Astrocyte (in vitro differentiated cells and primary cell): ENCODE measurements around the gene PCDHB2. TPM values are rescaled to one million over a fixed set of nuclear protein-coding genes. Genes with fewer than 3 reads are reported as not detected.
"Not testable (repeated sequence)": the region's sequence is repeated elsewhere in the genome, so short reads cannot be mapped to it uniquely, and the experiment has no call there.

Source experiments
- DNase-seq: peaks from one replicate; pipeline ENCODE4 v3.0.0-alpha.2; 2010; ENCODE audit warnings: low read depth
- FAIRE-seq: peaks from 2 replicates; lab custom pipeline; 2011; peaks lifted over from hg19 to GRCh38; lab: Jason Lieb, UNC
- H2AFZ ChIP-seq: 2 replicates; pipeline ENCODE4 v1.6.0; 2012; ENCODE audit warnings: low read depth, low read length, inconsistent platforms
- H3K27ac ChIP-seq: 2 replicates; pipeline ENCODE4 v1.5.1; 2011; ENCODE audit warnings: low read depth, low read length, inconsistent platforms
- H3K27me3 ChIP-seq: 2 replicates; pipeline ENCODE4 v1.6.0; 2011; ENCODE audit warnings: low read length, inconsistent platforms; ENCODE audit not compliant: insufficient read depth
- H3K36me3 ChIP-seq: 2 replicates; pipeline ENCODE4 v1.5.1; 2011; ENCODE audit warnings: low read length, inconsistent platforms; ENCODE audit not compliant: insufficient read depth
- H3K4me1 ChIP-seq: 2 replicates; pipeline ENCODE4 v1.5.1; 2011; ENCODE audit warnings: low read length, inconsistent platforms; ENCODE audit not compliant: insufficient read depth
- H3K4me2 ChIP-seq: 2 replicates; pipeline ENCODE4 v1.6.0; 2012; ENCODE audit warnings: low read length, inconsistent platforms
- H3K4me3 ChIP-seq: 2 replicates; pipeline ENCODE4 v1.5.1; 2011; ENCODE audit warnings: low read depth, mild to moderate bottlenecking, low read length, inconsistent platforms; ENCODE audit not compliant: insufficient read depth
- H3K79me2 ChIP-seq: 2 replicates; pipeline ENCODE4 v1.6.0; 2012; ENCODE audit warnings: mild to moderate bottlenecking, low read length, inconsistent platforms; ENCODE audit not compliant: insufficient read depth
- H3K9ac ChIP-seq: 2 replicates; pipeline ENCODE4 v1.6.0; 2012; ENCODE audit warnings: mild to moderate bottlenecking, low read length, inconsistent platforms
- H3K9me3 ChIP-seq: 2 replicates; pipeline ENCODE4 v1.5.1; 2012; ENCODE audit warnings: low read depth, mild to moderate bottlenecking, low read length, inconsistent platforms; ENCODE audit not compliant: insufficient read depth
- H4K20me1 ChIP-seq: 2 replicates; pipeline ENCODE4 v1.6.0; 2012; ENCODE audit warnings: low read length, inconsistent platforms; ENCODE audit not compliant: insufficient read depth
- H3K27ac Mint-ChIP-seq: one replicate; pipeline ENCODE4 v1.8.0; 2021; ENCODE audit warnings: mild to moderate bottlenecking, mixed read lengths; ENCODE audit not compliant: unreplicated experiment
- H3K27me3 Mint-ChIP-seq: one replicate; pipeline ENCODE4 v1.8.0; 2021; ENCODE audit warnings: low read depth, mixed read lengths; ENCODE audit not compliant: unreplicated experiment
- H3K36me3 Mint-ChIP-seq: one replicate; pipeline ENCODE4 v1.8.0; 2021; ENCODE audit warnings: low read depth, mixed read lengths; ENCODE audit not compliant: unreplicated experiment
- H3K4me1 Mint-ChIP-seq: one replicate; pipeline ENCODE4 v1.8.0; 2021; ENCODE audit warnings: low read depth, mixed read lengths; ENCODE audit not compliant: unreplicated experiment
- H3K4me3 Mint-ChIP-seq: one replicate; pipeline ENCODE4 v1.8.0; 2021; ENCODE audit warnings: mild to moderate bottlenecking, moderate library complexity, mixed read lengths; ENCODE audit not compliant: unreplicated experiment
- H3K9me3 Mint-ChIP-seq: one replicate; pipeline ENCODE4 v1.8.0; 2021; ENCODE audit warnings: mild to moderate bottlenecking, mixed read lengths; ENCODE audit not compliant: unreplicated experiment
- CTCF ChIP-seq: IDR thresholded peaks from 2 replicates; pipeline ENCODE4 v1.5.1; 2011; ENCODE audit warnings: low read depth, mild to moderate bottlenecking, inconsistent platforms, low read length, moderate library complexity; ENCODE audit not compliant: insufficient read depth
- EZH2 ChIP-seq: IDR thresholded peaks from 2 replicates; pipeline ENCODE4 v1.6.1; 2012; ENCODE audit warnings: mild to moderate bottlenecking, low read length, inconsistent platforms; ENCODE audit not compliant: insufficient read depth
- total RNA-seq: library from RNA; stranded (reverse); gene quantifications from 2 replicates; pipeline ENCODE4 v1.2.1, GENCODE V29; 2021

Gene PCDHB2
- total RNA-seq, 1 donor from 2014 or later: 44.3 TPM

- no peaks in the 10 kb centered on the region for H3K4me1 Mint-ChIP-seq
- Histone ChIP-seq H2AFZ (no peak overlapping the region), H3K9ac (no peak overlapping the region), H4K20me1 (no peaks in the 10 kb centered on the region), H3K79me2 (no peaks in the 10 kb centered on the region), H3K4me2 (no peak overlapping the region), H3K4me1 (no peaks in the 10 kb centered on the region), H3K9me3 (peaks cover 6% of the 10 kb centered on the region), H3K27ac (no peak overlapping the region), H3K36me3 (no peaks in the 10 kb centered on the region), H3K27me3 (no peaks in the 10 kb centered on the region), H3K4me3 (no peak overlapping the region)
- DNase-seq (no peak), FAIRE-seq (no peak)
- TF ChIP-seq EZH2: no peak
- TF ChIP-seq CTCF: no peak
- peaks cover 13% of the 10 kb centered on the region for H3K9me3 Mint-ChIP-seq
- H3K36me3 Mint-ChIP-seq: peaks cover 16% of the 10 kb centered on the region
- H3K27ac Mint-ChIP-seq: no peak overlapping the region
- H3K4me3 Mint-ChIP-seq: no peak overlapping the region
- no peaks in the 10 kb centered on the region for H3K27me3 Mint-ChIP-seq
Observed at GRCh38 chr5:141121985-141122384, 27.6 kb downstream of the PCDHB2 start.

DNA sequence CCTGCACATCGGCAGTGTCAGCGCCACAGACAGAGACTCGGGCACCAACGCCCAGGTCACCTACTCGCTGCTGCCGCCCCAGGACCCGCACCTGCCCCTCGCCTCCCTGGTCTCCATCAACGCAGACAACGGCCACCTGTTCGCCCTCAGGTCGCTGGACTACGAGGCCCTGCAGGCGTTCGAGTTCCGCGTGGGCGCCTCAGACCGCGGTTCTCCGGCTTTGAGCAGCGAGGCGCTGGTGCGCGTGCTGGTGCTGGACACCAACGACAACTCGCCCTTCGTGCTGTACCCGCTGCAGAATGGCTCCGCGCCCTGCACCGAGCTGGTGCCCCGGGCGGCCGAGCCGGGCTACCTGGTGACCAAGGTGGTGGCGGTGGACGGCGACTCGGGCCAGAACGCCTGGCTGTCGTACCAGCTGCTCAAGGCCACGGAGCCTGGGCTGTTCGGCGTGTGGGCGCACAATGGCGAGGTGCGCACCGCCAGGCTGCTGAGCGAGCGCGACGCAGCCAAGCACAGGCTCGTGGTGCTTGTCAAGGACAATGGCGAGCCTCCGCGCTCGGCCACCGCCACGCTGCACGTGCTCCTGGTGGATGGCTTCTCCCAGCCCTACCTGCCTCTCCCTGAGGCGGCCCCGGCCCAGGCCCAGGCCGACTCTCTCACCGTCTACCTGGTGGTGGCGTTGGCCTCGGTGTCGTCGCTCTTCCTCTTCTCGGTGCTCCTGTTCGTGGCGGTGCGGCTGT is 29.2 kb downstream of the PCDHB2 start:
- H3K9me3 Mint-ChIP-seq: peaks cover 13% of the 10 kb centered on the region
- H3K4me1 ChIP-seq, FAIRE-seq, H3K36me3 ChIP-seq, H3K4me3 ChIP-seq, DNase-seq, H3K4me2 ChIP-seq, H3K27ac Mint-ChIP-seq, H3K27ac ChIP-seq, H2AFZ ChIP-seq, H3K27me3 Mint-ChIP-seq, H3K79me2 ChIP-seq, H3K27me3 ChIP-seq, H3K4me1 Mint-ChIP-seq, H3K4me3 Mint-ChIP-seq, H3K9ac ChIP-seq, H4K20me1 ChIP-seq, H3K9me3 ChIP-seq: not testable (repeated sequence)
- peaks cover 16% of the 10 kb centered on the region for H3K36me3 Mint-ChIP-seq

- H2AFZ ChIP-seq: no peak overlapping the region
- H3K4me1 ChIP-seq: no peaks in the 10 kb centered on the region
- FAIRE-seq: no peak
- H3K36me3 ChIP-seq: no peaks in the 10 kb centered on the region
- no peak for TF ChIP-seq CTCF
- TF ChIP-seq EZH2: no peak
- no peak for DNase-seq
- no peak overlapping the region for H3K4me3 Mint-ChIP-seq
- H3K9me3 ChIP-seq: peaks cover 2% of the 10 kb centered on the region
- peaks cover 18% of the 10 kb centered on the region for H3K36me3 Mint-ChIP-seq
- H3K27ac ChIP-seq: no peak overlapping the region
- no peaks in the 10 kb centered on the region for H3K27me3 ChIP-seq
- peaks cover 13% of the 10 kb centered on the region for H3K9me3 Mint-ChIP-seq
- H3K27ac Mint-ChIP-seq: no peak overlapping the region
- no peak overlapping the region for H3K9ac ChIP-seq
- no peaks in the 10 kb centered on the region for H3K27me3 Mint-ChIP-seq
- no peaks in the 10 kb centered on the region for H4K20me1 ChIP-seq
- no peak overlapping the region for H3K4me2 ChIP-seq
- H3K4me1 Mint-ChIP-seq: no peaks in the 10 kb centered on the region
- H3K79me2 ChIP-seq: no peaks in the 10 kb centered on the region
- H3K4me3 ChIP-seq: no peak overlapping the region
Observed at GRCh38 chr5:141127305-141127704, 32.9 kb downstream of the PCDHB2 start.
